Keratinocyte (primary cell): ENCODE results near the gene SMIM38. TPM values are rescaled to one million over a fixed set of nuclear protein-coding genes. Genes with fewer than 3 reads are reported as not detected.

ENCODE experiments used
- DNase-seq: peaks from one replicate; pipeline ENCODE4 v3.0.0-alpha.2; 2011; ENCODE audit warnings: low read depth, missing footprints, low spot score
- FAIRE-seq: peaks from 2 replicates; lab custom pipeline; 2011; peaks lifted over from hg19 to GRCh38; lab: Jason Lieb, UNC
- H2AFZ ChIP-seq: 2 replicates; pipeline ENCODE4 v1.6.0; 2012; ENCODE audit warnings: low read length, control low read depth, inconsistent platforms; ENCODE audit not compliant: control insufficient read depth
- H3K27ac ChIP-seq: 2 replicates; pipeline ENCODE4 v1.5.1; 2011; ENCODE audit warnings: low read length; ENCODE audit not compliant: control insufficient read depth, insufficient read depth
- H3K27me3 ChIP-seq: 3 replicates; pipeline ENCODE4 v1.6.0; 2011; ENCODE audit warnings: low read length; ENCODE audit not compliant: control insufficient read depth, insufficient read depth; ENCODE audit errors: extremely low read depth
- H3K36me3 ChIP-seq, 2 experiments: 2 replicates in 1 of 2; 3 replicates in 1 of 2; pipeline ENCODE4 v1.5.1; 2011; ENCODE audit warnings: low read length in 2 of 2, mild to moderate bottlenecking in 1 of 2; ENCODE audit not compliant: control insufficient read depth in 2 of 2, insufficient read depth in 2 of 2; ENCODE audit errors: extremely low read depth in 1 of 2
- H3K4me1 ChIP-seq: 3 replicates; pipeline ENCODE4 v1.5.1; 2011; ENCODE audit warnings: low read length; ENCODE audit not compliant: control insufficient read depth, insufficient read depth; ENCODE audit errors: extremely low read depth
- H3K4me2 ChIP-seq: 3 replicates; pipeline ENCODE4 v1.6.0; 2011; ENCODE audit warnings: low read depth, low read length; ENCODE audit not compliant: control insufficient read depth, insufficient read depth; ENCODE audit errors: extremely low read depth
- H3K4me3 ChIP-seq, 3 experiments: fragments of 200-600 bp in 1 of 3; sonication (generic) in 1 of 3; 2 replicates in 2 of 3; 3 replicates in 1 of 3; pipeline ENCODE4 v1.5.1; 2011 to 2016; ENCODE audit warnings: low read length in 3 of 3, mild to moderate bottlenecking in 3 of 3, control low read depth in 2 of 3, inconsistent platforms in 1 of 3, low read depth in 1 of 3, mixed read lengths in 1 of 3, mixed run types in 1 of 3, moderate library complexity in 1 of 3; ENCODE audit not compliant: control insufficient read depth in 2 of 3, insufficient read depth in 2 of 3; ENCODE audit errors: extremely low read depth in 1 of 3
- H3K79me2 ChIP-seq: 2 replicates; pipeline ENCODE4 v1.6.0; 2012; ENCODE audit warnings: low read length; ENCODE audit not compliant: control insufficient read depth, insufficient read depth
- H3K9ac ChIP-seq: 3 replicates; pipeline ENCODE4 v1.6.0; 2011; ENCODE audit warnings: low read length; ENCODE audit not compliant: control insufficient read depth, insufficient read depth; ENCODE audit errors: extremely low read depth
- H3K9me1 ChIP-seq: 3 replicates; pipeline ENCODE4 v1.6.0; 2011; ENCODE audit warnings: low read length; ENCODE audit not compliant: control insufficient read depth, insufficient read depth; ENCODE audit errors: extremely low read depth
- H3K9me3 ChIP-seq: 2 replicates; pipeline ENCODE4 v1.5.1; 2012; ENCODE audit warnings: low read depth, low read length; ENCODE audit not compliant: control insufficient read depth
- H4K20me1 ChIP-seq: 3 replicates; pipeline ENCODE4 v1.6.0; 2011; ENCODE audit warnings: low read length; ENCODE audit not compliant: control insufficient read depth, insufficient read depth; ENCODE audit errors: extremely low read depth
- EZH2 ChIP-seq: IDR thresholded peaks from one replicate; pipeline ENCODE4 v1.6.1; 2012; ENCODE audit warnings: inconsistent platforms, mild to moderate bottlenecking, low read length, moderate library complexity
- dilution Hi-C: fragments of 300-500 bp; cut with MboI; formaldehyde crosslinking; loops from one replicate; pipeline ENCODE4 v1.7.0; 2020; ENCODE audit warnings: low sequenced_read_pairs; ENCODE audit not compliant: extremely low pct_ligation_motif_present
- polyA plus RNA-seq, 5 experiments: library from polyadenylated mRNA; depleted of rRNA in 3 of 5; stranded (reverse) in 3 of 5; stranded (forward) in 1 of 5; unstranded in 1 of 5; fragments of >200 nt; gene quantifications; 1 replicate in 1 of 5; 2 replicates in 3 of 5; 3 replicates in 1 of 5; pipeline versions ENCODE4 v1.2.1 to v1.2.3, GENCODE V29; 2011 to 2012; ENCODE audit warnings: missing spikeins in 2 of 5, low read depth in 1 of 5, low replicate concordance in 1 of 5
- TF ChIP-seq, protein P1 (sequence below), 3 experiments: IDR thresholded peaks in 1 of 3; conservative IDR thresholded peaks in 1 of 3; optimal IDR thresholded peaks in 1 of 3; 2 replicates in 2 of 3; 3 replicates in 1 of 3; pipeline versions ENCODE3 to v1.5.1; 2011; ENCODE audit warnings: low read length in 3 of 3, mild to moderate bottlenecking in 3 of 3, moderate library complexity in 2 of 3, control low read depth in 1 of 3, inconsistent platforms in 1 of 3; ENCODE audit not compliant: insufficient read depth in 2 of 3; ENCODE audit errors: extremely low read depth in 1 of 3

SMIM38 gene
- polyA plus RNA-seq, 1 donor (not counting 4 experiments of a cell fraction or from before 2014, with no cell fraction given), result not detected

DNA sequence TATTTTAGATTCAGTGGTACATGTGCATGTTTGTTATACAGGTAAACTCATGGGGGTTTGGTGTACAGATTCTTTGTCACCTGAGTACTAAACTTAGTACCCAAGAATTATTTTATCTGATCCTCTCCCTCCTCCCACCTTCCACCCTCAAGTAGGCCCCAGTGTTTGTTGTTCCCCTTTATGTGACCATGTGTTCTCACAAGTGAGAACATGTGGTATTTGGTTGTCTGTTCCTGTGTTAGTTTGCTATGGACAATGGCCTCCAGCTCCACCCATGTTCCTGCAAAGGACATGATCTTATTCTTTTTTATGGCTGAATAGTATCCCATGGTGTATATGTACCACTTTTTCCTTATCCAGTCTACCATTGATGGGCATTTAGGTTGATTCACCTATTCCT, 6.8 kb downstream of the SMIM38 start:
- Histone ChIP-seq H3K4me1 (peaks cover 8% of the 10 kb centered on the region), H3K79me2 (no peaks in the 10 kb centered on the region), H4K20me1 (no peaks in the 10 kb centered on the region), H3K36me3 (no peaks in the 10 kb centered on the region), H2AFZ (no peak overlapping the region), H3K27me3 (peaks cover 35% of the 10 kb centered on the region), H3K27ac (no peak overlapping the region), H3K4me3 (no peak overlapping the region), H3K9me3 (no peaks in the 10 kb centered on the region), H3K4me2 (no peak overlapping the region), H3K9me1 (no peaks in the 10 kb centered on the region), H3K9ac (no peak overlapping the region)
- FAIRE-seq (no peak), DNase-seq (no peak)
- dilution Hi-C loops, result no loop called here
- no peak for TF ChIP-seq EZH2
- TF ChIP-seq, protein P1, sequence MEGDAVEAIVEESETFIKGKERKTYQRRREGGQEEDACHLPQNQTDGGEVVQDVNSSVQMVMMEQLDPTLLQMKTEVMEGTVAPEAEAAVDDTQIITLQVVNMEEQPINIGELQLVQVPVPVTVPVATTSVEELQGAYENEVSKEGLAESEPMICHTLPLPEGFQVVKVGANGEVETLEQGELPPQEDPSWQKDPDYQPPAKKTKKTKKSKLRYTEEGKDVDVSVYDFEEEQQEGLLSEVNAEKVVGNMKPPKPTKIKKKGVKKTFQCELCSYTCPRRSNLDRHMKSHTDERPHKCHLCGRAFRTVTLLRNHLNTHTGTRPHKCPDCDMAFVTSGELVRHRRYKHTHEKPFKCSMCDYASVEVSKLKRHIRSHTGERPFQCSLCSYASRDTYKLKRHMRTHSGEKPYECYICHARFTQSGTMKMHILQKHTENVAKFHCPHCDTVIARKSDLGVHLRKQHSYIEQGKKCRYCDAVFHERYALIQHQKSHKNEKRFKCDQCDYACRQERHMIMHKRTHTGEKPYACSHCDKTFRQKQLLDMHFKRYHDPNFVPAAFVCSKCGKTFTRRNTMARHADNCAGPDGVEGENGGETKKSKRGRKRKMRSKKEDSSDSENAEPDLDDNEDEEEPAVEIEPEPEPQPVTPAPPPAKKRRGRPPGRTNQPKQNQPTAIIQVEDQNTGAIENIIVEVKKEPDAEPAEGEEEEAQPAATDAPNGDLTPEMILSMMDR (optimal IDR thresholded peaks at IDR 0.05 in 1 of 3, IDR thresholded peaks at IDR 0.05 in 1 of 3, conservative IDR thresholded peaks at IDR 0.05 in 1 of 3; ENCODE audit: extremely low read depth in 1 of 3, insufficient read depth in 2 of 3, low read length in 3 of 3), result no peak

DNA sequence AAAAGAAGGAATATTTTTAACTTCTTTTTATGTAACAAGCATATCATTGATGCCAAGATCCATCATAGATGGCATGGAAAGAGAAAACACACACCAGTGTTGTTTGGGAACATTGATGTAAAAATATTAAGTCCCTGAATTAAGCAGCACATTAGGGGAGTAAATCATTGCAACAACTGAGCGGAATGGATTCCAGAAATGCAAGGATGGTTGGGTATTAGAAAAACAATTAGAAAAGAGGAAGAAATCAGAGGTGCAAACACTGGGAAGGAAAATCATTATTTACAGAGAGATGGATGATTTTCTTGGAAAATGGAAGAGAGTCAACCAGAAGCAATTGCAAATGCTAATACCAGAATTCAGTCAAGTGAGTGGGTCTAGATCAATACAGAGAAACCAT, 8.1 kb downstream of the SMIM38 start:
- H2AFZ ChIP-seq, result no peak overlapping the region
- DNase-seq, result no peak
- no peak overlapping the region for H3K27ac ChIP-seq
- no peaks in the 10 kb centered on the region for H3K9me1 ChIP-seq
- peaks cover 11% of the 10 kb centered on the region for H3K4me1 ChIP-seq
- no peak overlapping the region for H3K9ac ChIP-seq
- no peak overlapping the region for H3K4me2 ChIP-seq
- dilution Hi-C loops, result no loop called here
- H3K36me3 ChIP-seq, result no peaks in the 10 kb centered on the region
- FAIRE-seq, result no peak
- no peaks in the 10 kb centered on the region for H3K79me2 ChIP-seq
- H3K9me3 ChIP-seq, result no peaks in the 10 kb centered on the region
- TF ChIP-seq, protein P1 (optimal IDR thresholded peaks at IDR 0.05 in 1 of 3, IDR thresholded peaks at IDR 0.05 in 1 of 3, conservative IDR thresholded peaks at IDR 0.05 in 1 of 3; ENCODE audit: extremely low read depth in 1 of 3, insufficient read depth in 2 of 3, low read length in 3 of 3), result no peak
- no peak for TF ChIP-seq EZH2
- no peak overlapping the region for H3K4me3 ChIP-seq
- H3K27me3 ChIP-seq, result peaks cover 30% of the 10 kb centered on the region
- H4K20me1 ChIP-seq, result no peaks in the 10 kb centered on the region
